GM19099 (cell line): Measurements from ENCODE around the gene ITPA.

ENCODE experiments used
- POLR2A ChIP-seq: IDR thresholded peaks from 3 replicates; pipeline ENCODE4 v1.6.1; 2011; ENCODE audit warnings: low read depth; ENCODE audit not compliant: insufficient read length; ENCODE audit errors: extremely low read depth

Gene ITPA

DNA sequence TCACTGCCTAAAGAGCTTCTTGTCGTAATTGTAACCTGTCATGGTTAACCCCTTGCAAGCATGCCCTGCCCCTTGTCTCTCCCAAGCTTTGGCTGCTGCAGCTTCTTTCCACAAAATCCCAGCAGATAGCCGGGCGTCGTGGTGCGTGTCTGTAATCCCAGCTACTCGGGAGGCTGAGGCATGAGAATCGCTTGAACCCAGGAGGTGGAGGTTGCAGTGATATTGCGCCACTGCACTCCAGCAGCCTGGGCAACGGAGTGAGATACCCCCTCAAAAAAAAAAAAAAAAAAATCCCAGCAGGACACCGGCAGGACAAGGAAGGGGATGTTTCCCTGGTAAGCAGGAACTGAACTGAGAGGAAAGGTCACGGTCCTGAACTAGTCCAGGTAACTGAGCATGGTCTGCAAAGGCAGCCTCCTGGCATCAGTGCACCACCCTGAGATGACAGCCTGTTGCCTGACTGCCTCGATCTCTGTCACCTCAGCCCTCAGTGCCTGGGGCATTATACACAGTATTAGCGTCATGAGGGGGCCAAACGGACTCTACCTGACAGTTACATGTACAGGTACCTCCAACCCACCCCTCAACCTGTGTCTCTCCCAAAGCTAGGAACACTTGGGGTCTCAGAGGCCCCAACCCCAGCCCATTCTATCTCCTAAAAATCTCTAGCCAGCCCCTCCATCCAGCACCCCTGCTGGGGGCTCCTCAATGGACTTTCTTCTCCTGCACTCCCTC, 37.7 kb upstream of the ITPA start:
- TF ChIP-seq POLR2A = no peak

DNA sequence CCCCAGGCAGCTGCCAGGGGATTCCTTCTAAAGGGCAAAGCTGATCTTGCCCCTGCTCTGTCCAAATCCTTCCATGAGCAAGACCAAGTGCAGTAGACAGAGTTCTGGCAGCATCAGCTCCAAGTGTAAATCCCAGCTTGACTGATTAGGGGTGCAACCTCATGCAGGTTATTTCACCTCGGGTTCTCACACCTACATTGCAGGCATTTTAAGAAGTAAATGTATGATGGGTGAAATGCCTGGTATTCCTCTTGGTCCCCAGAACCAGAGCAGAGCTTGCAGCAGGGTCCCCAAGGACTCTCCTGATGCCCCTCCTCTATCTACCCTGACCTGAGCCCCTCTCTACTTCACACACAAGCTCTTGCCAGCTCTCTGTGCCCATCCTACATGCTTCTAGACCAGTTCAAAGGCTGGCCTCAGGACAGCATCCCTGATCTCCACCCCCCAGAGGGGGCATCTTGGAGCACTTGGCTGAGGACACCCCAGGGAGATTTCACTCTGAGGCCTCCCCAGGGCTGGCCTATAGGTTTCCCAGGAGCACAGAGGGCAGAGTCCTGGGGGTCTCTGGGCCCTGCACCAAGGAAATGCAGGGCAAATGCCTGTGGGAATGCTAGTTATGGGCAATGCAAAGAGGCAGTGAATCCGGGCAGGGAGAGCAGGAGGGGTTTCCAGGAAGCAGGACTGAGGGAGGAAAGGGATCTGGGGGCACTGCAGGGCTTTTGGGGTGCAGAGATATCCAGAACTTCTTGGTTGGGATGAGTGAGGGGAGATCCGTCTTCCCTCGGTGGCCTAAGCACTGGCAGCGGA, 37.0 kb upstream of the ITPA start:
- no peak for TF ChIP-seq POLR2A

DNA sequence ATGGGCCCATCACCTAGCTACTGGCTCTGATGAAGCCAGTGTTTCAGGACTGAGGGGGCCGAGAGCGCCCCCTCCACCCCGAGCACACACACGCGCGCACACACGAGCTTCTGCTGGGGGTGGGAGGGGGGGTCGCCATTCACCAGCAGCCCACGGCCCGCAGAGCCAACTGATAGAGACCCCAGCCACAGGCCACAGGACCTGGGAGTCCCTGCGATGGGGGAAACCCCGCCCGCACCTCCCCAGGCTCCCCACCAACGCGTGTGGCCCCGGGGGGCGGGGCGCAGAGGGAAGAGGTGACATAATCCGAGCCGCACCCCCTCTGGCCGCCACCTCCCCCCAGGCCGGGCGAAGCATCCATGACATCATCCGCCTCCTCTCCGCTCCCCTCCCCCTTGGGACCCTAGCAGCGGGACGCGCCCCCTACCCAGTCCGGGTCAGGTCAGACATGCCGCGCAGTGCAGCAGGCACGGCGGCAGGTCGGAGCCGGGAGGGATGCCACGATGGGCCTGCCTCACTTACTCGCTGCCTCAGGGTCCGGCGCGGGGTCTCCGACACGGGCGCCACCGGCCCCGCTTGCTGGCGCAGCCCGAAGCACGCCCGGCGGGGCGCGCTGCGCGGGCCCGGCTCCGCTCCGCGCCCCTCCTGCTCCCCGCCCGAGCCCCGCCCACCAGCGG, 36.2 kb upstream of the ITPA start, which contains the start of gene LZTS3:
Gene LZTS3, minus strand, starts transcription at position 617 of the 677 bp plus-strand sequence. CDS start 6,386 bp downstream, outside the sequence.
- TF ChIP-seq POLR2A = no peak

DNA sequence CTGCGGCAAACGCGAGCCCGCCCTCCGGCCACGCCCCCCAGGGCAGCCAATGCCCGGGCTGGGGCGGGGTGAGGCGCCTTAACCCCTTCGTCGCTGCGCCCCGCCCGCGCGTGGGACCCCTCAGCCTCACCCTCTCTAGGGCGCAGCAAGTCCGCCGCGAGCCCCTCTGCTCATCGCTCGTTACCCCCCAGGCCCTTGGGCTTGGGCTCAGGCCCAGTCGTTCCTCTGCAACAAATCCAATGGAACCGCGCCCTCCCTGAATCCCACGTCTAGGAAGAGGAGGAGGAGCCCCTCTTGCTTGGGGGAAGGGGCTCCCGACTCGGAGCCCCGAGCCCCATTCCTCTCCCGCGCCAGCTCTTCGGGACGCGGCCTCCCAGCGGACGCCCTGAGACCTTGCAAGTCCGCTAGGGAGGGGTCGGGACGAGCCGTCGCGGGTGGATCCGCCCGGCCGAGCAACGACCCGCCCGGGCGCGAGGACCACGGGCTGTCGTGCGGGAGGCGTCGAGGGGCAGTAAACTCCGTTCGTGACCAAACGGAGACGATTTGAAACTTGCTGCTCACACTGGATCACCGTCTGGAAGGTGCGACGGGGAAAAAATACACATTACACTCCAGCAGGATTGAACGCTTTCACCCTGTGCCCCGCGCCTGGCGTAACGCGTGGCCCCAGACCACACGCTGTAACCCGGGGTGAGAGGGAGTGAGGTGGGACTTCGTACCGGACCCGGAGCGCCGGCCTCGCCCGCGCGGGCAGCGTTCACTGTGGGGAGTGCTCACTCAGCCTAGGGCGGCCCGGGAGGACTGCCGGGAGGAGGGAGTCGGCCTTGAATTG, 35.5 kb upstream of the ITPA start:
- no peak for TF ChIP-seq POLR2A

DNA sequence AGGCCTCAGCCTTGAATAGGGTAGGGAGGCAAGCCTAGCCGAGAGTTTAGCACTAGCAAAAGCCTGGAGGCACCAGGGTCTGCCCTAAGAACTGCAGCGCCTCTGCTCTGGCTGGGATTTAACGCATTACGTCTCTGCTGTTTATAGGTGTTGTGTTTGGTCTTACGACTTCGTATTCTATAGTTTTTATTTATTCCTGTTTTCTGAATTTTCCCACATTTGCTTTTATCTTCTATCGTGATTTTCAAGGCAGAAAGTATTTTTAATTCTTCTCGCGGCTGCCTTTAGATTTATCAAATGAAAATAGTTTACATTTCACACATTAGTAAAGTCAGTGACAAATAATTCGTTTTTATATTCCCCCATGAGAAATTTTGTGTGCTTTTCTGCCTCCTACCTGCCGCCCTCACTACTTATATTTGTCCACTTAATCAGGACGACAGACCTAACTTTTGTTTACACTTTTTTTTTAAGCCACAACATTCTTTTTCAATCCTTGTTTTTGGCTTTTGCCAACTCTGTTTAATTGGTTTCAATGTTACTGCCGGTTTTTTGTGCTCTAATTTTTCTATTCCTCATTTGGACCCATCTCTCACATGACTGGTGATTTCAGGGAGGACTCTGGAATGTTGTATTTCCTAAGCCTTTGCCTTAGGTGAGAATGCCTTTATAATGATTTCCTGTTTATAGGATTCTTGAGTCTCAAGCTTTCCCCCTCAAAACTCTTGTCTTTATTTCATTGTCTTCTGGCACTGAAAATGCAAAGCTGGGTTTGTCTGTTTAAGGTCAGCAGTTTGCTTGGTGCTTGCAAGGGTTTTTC, 34.6 kb upstream of the ITPA start:
- TF ChIP-seq POLR2A = no peak

DNA sequence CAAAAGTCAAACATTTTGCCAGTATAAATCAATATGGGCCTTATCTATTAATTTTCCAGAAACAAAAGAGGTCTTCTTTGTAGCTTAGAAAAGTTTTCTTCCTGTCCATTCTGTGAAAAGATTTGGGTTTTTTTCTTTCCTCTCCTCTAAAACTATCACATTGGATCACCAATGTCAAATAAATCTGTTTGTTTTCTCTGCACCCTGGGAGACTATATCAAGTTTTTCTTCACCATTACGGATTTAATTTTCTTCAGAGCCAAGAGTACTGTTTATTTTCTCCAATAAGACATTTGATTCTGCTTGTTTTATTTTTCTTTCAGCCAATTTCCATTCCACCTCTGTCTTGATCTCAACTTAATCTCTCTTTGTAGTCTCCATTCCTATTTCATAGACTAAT, 34.0 kb upstream of the ITPA start:
- no peak for TF ChIP-seq POLR2A

DNA sequence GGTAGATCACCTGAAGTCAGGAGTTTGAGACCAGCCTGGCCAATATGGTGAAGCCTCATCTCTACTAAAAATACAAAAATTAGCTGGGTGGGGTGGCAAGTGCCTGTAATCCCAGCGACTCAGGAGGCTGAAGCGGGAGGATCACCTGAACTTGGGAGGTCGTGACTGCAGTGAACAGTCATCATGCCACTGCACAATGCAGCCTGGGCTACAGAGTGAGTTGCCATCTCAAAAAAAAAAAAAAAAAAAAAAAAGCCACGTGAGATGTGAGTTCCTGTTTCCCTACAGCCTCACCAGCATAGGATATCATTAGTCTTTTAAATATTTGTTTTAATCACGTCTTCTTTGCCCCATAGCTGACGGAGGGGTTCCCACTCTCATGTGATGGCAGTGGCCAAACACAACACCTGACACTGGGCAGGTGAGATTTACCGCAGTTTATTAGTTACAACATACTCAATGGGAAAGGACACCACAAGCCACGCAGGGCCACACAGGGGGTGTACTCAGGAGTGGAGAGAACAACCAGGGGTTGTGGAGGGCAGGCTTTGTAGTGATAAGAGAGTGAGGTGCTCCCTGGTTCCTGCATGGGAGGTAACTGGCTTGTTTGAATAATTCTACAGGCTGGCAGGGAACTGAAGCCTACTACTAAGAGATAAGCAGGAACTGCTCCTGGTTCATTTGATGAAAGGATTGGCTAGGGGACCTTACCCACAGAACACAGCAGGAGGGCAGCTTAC, 31.4 kb upstream of the ITPA start:
- no peak for TF ChIP-seq POLR2A

DNA sequence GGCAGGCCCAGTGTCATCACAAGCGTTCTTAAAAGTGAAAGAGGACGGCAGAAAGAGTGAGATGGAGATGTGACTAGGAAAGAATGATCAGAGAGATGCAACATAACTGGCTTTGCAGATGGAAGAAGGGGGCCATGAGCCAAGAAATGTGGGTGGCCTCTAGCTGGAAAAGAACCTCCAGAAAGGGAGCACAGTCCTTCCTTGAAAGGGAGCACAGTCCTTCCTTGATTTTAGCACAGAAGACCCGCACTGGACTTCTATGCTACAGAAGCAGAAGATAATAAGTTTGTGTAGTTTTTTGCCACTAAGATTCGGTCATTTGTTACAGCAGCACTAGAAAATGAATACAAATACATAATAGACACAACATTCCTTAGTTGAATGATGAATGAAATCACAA, 29.0 kb upstream of the ITPA start:
- TF ChIP-seq POLR2A = no peak

DNA sequence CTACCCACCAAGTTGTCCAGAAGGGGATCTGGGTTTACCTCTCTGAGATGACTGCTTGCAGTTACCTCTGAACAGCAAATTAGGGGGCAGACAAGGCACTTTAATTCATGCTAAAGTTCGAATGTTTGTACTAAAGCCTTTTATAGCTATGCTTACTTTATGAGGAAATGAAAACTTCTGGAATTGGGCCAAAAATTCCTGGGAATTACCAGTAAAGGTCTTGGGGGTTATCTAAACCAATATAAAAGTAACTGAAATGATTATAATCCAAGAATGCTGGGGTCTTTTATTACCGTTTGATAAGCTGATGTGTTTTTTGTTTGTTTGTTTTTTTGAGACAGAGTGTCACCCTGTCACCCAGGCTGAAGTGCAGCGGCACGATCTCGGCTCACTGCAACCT, 28.0 kb upstream of the ITPA start:
- TF ChIP-seq POLR2A = no peak

DNA sequence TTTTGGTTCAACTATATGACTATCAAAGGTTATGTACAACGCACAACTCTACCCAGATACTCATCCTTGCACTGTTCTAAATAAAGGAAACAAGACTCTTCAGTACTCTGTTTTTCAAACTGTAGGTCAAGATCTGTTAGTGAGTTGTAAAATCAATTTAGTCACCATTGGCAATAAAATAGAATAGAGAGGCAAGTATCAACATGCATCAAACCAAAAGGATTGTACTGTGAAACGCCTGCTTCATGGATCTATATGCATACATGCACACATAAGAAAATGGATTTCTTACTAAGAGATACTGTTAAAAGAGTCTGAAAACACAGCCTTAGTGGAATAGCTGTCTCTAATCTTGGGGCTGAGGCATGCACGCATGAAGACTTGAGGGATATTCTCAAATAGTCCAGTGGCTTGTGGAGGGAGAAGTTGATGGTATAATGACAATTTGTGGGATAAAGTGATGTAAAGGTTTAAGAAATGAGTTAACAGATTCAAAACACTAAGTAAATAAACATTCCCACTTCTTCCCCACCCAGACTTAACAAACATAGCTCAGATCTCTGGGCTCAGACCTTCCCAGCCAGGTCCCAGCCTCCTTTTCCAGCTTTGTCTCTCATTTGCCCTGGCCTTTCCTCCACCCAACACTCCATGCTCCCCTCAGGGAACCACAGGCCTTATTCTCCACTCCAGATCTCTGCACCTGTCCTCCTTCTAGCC, 25.2 kb upstream of the ITPA start:
- TF ChIP-seq POLR2A = no peak

DNA sequence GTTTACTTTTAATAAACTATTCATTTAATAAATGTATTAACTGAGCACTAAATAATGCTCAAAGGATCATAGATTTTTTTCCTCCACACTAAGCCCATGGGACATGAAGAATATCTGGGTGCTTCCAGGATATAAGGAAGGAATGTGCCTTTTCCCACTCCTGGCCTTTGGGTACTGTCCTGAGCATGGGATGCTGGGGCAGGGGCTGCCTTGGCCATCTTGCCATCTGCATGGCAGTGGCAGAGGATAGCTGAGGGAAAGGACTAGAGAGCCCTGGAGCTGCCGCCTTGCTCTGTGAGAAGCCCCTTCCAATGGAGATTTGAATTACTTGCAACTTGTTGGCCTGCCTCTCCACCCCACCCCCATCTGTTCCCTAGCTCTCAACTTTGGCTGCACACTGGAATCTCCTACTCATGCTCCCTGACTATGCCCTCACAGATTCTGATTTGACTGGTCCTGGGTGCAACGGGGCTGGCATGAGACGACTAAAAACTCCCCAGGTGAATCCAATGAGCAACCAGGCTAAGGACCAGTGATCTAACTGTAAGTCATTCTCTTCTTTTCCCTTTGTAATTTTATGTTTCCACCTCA, 20.4 kb upstream of the ITPA start:
- no peak for TF ChIP-seq POLR2A

DNA sequence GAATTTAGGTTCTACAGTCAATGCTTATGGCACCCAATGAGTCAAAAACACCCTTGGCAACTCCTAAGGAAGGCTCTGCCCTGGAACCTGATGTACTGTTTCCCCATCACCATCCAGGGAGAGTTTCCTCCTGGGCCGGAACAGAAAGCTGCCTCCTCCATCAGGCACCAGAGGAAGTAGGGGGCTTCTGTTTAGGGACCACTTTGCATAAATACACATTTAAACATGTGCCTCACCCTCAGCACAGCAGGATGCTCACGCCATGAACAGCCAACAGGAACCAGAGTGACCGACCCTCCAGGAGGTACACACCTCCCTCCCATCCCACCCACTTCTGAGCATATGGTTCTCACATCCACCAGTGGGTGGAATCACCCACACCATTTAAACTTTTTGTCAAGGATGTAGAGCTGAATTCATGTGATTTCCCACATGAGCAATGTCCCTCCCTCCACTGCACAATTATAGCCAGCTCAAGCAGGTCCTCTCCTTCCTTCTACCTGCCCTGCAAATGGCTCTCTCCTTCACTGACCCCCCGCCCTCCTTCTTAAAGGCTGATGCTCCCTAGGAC, 19.7 kb upstream of the ITPA start:
- no peak for TF ChIP-seq POLR2A
